Brain microvascular endothelial cell (primary cell): ENCODE results near the gene ABHD17B.

ENCODE experiments used
- DNase-seq: peaks from one replicate; pipeline ENCODE4 v3.0.0-alpha.2; 2020
- H3K27ac ChIP-seq: fragments of 250-450 bp; sonication (Bioruptor Pico); 2 replicates; pipeline ENCODE4 v1.5.1; 2020; ENCODE audit warnings: mild to moderate bottlenecking, moderate library complexity
- H3K27me3 ChIP-seq: fragments of 250-450 bp; sonication (Bioruptor Pico); replicated peaks from 2 replicates; pipeline ENCODE4 v1.5.1; 2020; ENCODE audit warnings: mild to moderate bottlenecking
- H3K36me3 ChIP-seq: fragments of 250-450 bp; sonication (Bioruptor Pico); replicated peaks from 2 replicates; pipeline ENCODE4 v1.5.1; 2020; ENCODE audit warnings: mild to moderate bottlenecking
- H3K4me3 ChIP-seq: 2 replicates; pipeline ENCODE4 v1.5.1; 2011; ENCODE audit warnings: low read depth, mild to moderate bottlenecking, control low read depth, low read length, moderate library complexity
- CTCF ChIP-seq: IDR thresholded peaks from 2 replicates; pipeline ENCODE4 v1.5.1; 2011; ENCODE audit warnings: low read depth, mild to moderate bottlenecking, moderate library complexity, low read length, control low read depth, inconsistent platforms; ENCODE audit errors: missing control alignments
- in situ Hi-C: cut with HindIII; loops from 2 replicates; pipeline ENCODE4 v1.10.0; 2017; ENCODE audit warnings: low sequenced_read_pairs, low pct_ligation_motif_present

The ABHD17B gene

DNA sequence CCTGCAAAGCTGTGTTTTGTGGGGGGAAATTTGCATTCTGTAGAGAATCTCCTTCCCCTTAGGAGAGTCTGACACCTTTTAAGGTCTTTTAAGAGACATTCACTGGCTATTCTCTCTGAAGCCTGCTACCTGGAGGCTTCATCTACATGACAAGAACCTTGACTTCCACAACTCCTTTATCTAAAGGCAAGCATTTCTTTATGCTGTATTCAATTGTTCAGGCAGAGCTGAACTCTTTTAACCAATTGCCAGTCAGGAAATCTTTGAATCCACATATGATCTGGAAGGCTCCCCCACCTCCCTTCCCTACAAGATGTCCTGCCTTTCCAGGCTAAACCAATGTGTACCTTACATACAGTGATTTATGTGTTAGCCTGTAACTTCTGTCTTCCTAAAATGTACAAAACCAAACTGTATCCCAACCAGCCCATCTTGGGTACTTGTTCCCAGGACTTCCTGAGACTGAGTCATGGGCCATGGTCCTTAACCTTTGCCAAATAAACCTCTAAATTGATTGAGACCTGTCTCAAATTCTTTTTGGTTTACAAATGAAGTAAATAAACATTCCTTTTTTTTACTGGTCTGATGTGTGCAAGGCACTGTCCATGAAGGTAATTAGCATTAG is 10.3 kb upstream of the ABHD17B start:
- no peak for TF ChIP-seq CTCF
- H3K27ac ChIP-seq: no peak overlapping the region
- no peaks in the 10 kb centered on the region for H3K27me3 ChIP-seq
- DNase-seq: no peak
- in situ Hi-C loops: no loop called here
- H3K4me3 ChIP-seq: no peak overlapping the region
- no peaks in the 10 kb centered on the region for H3K36me3 ChIP-seq

DNA sequence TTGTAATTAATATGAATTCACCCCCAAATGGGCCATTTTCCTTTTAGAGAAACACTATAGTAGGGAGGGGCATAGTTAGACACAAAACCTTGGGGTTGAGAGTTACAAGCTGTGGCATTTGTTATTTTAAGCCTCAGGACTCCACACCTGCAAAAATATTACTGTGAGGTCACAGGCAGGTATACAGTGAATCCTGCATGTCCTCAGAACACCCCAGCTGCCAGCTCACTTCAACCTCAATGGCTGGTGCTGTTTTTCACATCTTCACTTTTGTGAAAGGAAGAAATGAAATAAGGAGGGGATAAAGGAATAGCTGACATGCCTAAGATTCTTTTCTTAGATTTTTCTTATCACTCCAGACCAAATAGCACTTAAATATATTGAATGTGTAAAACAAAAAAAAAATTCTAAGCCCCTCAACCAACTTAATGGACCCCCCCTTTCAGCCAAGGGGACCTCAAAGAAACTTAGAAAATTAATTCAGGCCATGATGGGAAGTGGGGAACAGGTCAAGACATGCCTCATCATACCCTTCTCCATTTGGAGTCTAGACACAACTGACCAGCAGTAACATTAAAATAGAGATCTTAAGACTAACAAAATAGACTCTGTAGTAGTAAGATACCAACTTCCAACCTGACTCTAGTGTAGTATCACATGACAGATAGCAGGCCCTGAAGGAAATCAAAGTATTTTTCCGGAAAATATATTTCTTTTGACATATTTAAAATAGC is 9.6 kb upstream of the ABHD17B start:
- no peak overlapping the region for H3K4me3 ChIP-seq
- no peaks in the 10 kb centered on the region for H3K27me3 ChIP-seq
- no peak overlapping the region for H3K27ac ChIP-seq
- no peak for TF ChIP-seq CTCF
- in situ Hi-C loops: no loop called here
- no peak for DNase-seq
- H3K36me3 ChIP-seq: no peaks in the 10 kb centered on the region

DNA sequence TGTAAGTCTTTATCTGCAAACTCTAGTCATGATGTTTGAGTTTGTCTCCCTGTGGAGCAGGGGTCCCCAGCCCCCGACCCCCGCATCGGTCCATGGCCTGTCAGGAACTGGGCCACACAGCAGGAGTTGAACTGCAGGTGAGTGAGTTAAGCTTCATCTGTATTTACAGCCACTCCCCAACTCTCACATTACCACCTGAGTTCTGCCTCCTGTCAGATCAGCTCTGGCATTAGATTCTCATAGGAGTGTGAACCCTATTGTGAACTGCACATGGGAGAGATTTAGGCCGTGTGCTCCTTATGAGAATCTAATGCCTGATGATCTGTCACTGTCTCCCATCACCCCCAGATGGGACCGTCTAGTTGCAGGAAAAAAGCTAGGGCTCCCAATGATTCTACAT is 7.4 kb upstream of the ABHD17B start:
- H3K27me3 ChIP-seq: no peaks in the 10 kb centered on the region
- H3K27ac ChIP-seq: no peak overlapping the region
- in situ Hi-C loops: no loop called here
- no peaks in the 10 kb centered on the region for H3K36me3 ChIP-seq
- no peak for DNase-seq
- no peak overlapping the region for H3K4me3 ChIP-seq
- TF ChIP-seq CTCF: no peak

GRCh38 chr9:71916834-71917534 is 6.0 kb upstream of the ABHD17B start:
- Histone ChIP-seq H3K27me3 (no peaks in the 10 kb centered on the region), H3K36me3 (no peaks in the 10 kb centered on the region), H3K27ac (no peak overlapping the region), H3K4me3 (no peak overlapping the region)
- in situ Hi-C loops: no loop called here
- DNase-seq: no peak
- no peak for TF ChIP-seq CTCF

DNA sequence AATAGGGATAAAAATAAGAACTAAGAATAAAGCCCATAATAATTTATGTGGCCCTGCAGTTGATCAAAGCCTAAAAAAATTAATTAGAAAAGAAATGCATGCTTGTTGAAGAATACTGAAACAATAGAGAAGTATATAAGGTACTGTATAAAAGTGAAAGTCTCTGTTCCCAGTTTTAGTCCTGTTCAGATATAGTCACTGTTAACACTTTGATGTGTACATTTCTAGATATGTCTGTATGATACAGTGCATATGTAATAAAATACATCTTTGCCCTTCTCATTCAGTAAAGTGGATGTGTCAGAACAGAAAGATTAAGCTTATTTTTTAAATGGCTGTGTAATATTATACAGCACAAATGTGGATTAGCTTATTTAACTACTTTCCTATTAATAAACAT is 4.5 kb upstream of the ABHD17B start:
- no peak overlapping the region for H3K4me3 ChIP-seq
- TF ChIP-seq CTCF: no peak
- in situ Hi-C loops: no loop called here
- no peak overlapping the region for H3K27ac ChIP-seq
- H3K36me3 ChIP-seq: no peaks in the 10 kb centered on the region
- no peaks in the 10 kb centered on the region for H3K27me3 ChIP-seq
- no peak for DNase-seq
